Upper lobe of left lung (tissue), 4 donors: Measurements from ENCODE around the gene SPATA21.

Source experiments
- CTCF ChIP-seq, 6 experiments: fragments of 450-650 bp in 4 of 6; fragments of 200-600 bp in 2 of 6; sonication (generic) in 2 of 6; IDR thresholded peaks; one replicate each; pipeline ENCODE4 v1.5.1; 2016 to 2019; ENCODE audit warnings: antibody characterized with exemption in 6 of 6
- POLR2A ChIP-seq, 4 donors: fragments of 450-650 bp; IDR thresholded peaks; one replicate each; pipeline ENCODE4 v1.5.1; 2016 to 2017; ENCODE audit warnings: antibody characterized with exemption in 4 of 4, mild to moderate bottlenecking in 2 of 4

GRCh38 chr1:16441282-16441665, 4.0 kb upstream of the SPATA21 start:
- no peak for TF ChIP-seq CTCF (IDR thresholded peaks at IDR 0.05)
- TF ChIP-seq POLR2A (IDR thresholded peaks at IDR 0.05), result no peak
